WTC11 (cell line): ENCODE results near the gene FMN2.

Experiments used
- AFF4 ChIP-seq: sonication (generic); formaldehyde crosslinking; IDR thresholded peaks from 2 replicates; pipeline ENCODE4 v1.8.1; 2023; ENCODE audit warnings: mild to moderate bottlenecking, missing genetic modification reagents, borderline replicate concordance
- ATF1 ChIP-seq: sonication (generic); formaldehyde crosslinking; IDR thresholded peaks from 2 replicates; pipeline ENCODE4 v1.8.1; 2023; ENCODE audit warnings: mild to moderate bottlenecking, moderate library complexity, missing genetic modification reagents
- CBFB ChIP-seq: sonication (generic); formaldehyde crosslinking; IDR thresholded peaks from 2 replicates; pipeline ENCODE4 v1.8.1; 2022; ENCODE audit warnings: mild to moderate bottlenecking, low read depth, missing genetic modification reagents
- CREB1 ChIP-seq: sonication (generic); formaldehyde crosslinking; IDR thresholded peaks from 2 replicates; pipeline ENCODE4 v1.8.0; 2023; ENCODE audit warnings: mild to moderate bottlenecking, missing genetic modification reagents
- EMX1 ChIP-seq: fragments of 250-450 bp; sonication (Bioruptor Pico); IDR thresholded peaks from 2 replicates; pipeline ENCODE4 v1.8.0; 2021; ENCODE audit warnings: mild to moderate bottlenecking
- KAT7 ChIP-seq: sonication (generic); formaldehyde crosslinking; IDR thresholded peaks from 2 replicates; pipeline ENCODE4 v1.8.1; 2023; ENCODE audit warnings: missing genetic modification reagents, mild to moderate bottlenecking, borderline replicate concordance
- SP1 ChIP-seq: sonication (generic); formaldehyde crosslinking; conservative IDR thresholded peaks from 2 replicates; pipeline ENCODE4 v1.8.1; 2022; ENCODE audit warnings: missing genetic modification reagents
- TF ChIP-seq, protein P1 (sequence below): fragments of 200-600 bp; IDR thresholded peaks from 2 replicates; pipeline ENCODE4 v1.8.0; 2022; ENCODE audit warnings: antibody characterized with exemption
- TF ChIP-seq, protein P2 (sequence below): sonication (generic); formaldehyde crosslinking; IDR thresholded peaks from 2 replicates; pipeline ENCODE4 v1.8.1; 2023; ENCODE audit warnings: mild to moderate bottlenecking, missing genetic modification reagents
- TF ChIP-seq, protein P3 (sequence below): sonication (generic); formaldehyde crosslinking; IDR thresholded peaks from 2 replicates; pipeline ENCODE4 v1.8.1; 2022; ENCODE audit warnings: mild to moderate bottlenecking, missing genetic modification reagents, moderate library complexity, borderline replicate concordance
- TF ChIP-seq, protein P4 (sequence below): sonication (generic); formaldehyde crosslinking; IDR thresholded peaks from 2 replicates; pipeline ENCODE4 v1.8.0; 2022; ENCODE audit warnings: mild to moderate bottlenecking, missing genetic modification reagents

GRCh38 chr1:240173836-240174235 is 82.2 kb downstream of the FMN2 start:
- TF ChIP-seq, protein P1, sequence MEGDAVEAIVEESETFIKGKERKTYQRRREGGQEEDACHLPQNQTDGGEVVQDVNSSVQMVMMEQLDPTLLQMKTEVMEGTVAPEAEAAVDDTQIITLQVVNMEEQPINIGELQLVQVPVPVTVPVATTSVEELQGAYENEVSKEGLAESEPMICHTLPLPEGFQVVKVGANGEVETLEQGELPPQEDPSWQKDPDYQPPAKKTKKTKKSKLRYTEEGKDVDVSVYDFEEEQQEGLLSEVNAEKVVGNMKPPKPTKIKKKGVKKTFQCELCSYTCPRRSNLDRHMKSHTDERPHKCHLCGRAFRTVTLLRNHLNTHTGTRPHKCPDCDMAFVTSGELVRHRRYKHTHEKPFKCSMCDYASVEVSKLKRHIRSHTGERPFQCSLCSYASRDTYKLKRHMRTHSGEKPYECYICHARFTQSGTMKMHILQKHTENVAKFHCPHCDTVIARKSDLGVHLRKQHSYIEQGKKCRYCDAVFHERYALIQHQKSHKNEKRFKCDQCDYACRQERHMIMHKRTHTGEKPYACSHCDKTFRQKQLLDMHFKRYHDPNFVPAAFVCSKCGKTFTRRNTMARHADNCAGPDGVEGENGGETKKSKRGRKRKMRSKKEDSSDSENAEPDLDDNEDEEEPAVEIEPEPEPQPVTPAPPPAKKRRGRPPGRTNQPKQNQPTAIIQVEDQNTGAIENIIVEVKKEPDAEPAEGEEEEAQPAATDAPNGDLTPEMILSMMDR = no peak
- TF ChIP-seq SP1 (CRISPR knock-in tag) (no peak), AFF4 (CRISPR knock-in tag) (no peak), CREB1 (no peak), ATF1 (CRISPR knock-in tag) (no peak), CBFB (CRISPR knock-in tag) (no peak), KAT7 (CRISPR knock-in tag) (no peak), EMX1 (CRISPR knock-in tag) (no peak)
- TF ChIP-seq, protein P2, sequence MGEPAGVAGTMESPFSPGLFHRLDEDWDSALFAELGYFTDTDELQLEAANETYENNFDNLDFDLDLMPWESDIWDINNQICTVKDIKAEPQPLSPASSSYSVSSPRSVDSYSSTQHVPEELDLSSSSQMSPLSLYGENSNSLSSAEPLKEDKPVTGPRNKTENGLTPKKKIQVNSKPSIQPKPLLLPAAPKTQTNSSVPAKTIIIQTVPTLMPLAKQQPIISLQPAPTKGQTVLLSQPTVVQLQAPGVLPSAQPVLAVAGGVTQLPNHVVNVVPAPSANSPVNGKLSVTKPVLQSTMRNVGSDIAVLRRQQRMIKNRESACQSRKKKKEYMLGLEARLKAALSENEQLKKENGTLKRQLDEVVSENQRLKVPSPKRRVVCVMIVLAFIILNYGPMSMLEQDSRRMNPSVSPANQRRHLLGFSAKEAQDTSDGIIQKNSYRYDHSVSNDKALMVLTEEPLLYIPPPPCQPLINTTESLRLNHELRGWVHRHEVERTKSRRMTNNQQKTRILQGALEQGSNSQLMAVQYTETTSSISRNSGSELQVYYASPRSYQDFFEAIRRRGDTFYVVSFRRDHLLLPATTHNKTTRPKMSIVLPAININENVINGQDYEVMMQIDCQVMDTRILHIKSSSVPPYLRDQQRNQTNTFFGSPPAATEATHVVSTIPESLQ (CRISPR knock-in tag) = no peak
- TF ChIP-seq, protein P3, sequence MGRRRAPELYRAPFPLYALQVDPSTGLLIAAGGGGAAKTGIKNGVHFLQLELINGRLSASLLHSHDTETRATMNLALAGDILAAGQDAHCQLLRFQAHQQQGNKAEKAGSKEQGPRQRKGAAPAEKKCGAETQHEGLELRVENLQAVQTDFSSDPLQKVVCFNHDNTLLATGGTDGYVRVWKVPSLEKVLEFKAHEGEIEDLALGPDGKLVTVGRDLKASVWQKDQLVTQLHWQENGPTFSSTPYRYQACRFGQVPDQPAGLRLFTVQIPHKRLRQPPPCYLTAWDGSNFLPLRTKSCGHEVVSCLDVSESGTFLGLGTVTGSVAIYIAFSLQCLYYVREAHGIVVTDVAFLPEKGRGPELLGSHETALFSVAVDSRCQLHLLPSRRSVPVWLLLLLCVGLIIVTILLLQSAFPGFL = no peak
- TF ChIP-seq, protein P4, sequence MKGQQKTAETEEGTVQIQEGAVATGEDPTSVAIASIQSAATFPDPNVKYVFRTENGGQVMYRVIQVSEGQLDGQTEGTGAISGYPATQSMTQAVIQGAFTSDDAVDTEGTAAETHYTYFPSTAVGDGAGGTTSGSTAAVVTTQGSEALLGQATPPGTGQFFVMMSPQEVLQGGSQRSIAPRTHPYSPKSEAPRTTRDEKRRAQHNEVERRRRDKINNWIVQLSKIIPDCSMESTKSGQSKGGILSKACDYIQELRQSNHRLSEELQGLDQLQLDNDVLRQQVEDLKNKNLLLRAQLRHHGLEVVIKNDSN (CRISPR knock-in tag) = no peak
